Heart left ventricle (tissue), 13 donors: Measurements from ENCODE around the gene EHMT1.

ENCODE experiments used
- CTCF ChIP-seq, 12 donors: fragments of 200-600 bp; sonication (generic) in 4 of 12; IDR thresholded peaks; one replicate each; pipeline versions ENCODE4 v1.5.0 to v1.8.0; 2018 to 2022; ENCODE audit warnings: antibody characterized with exemption in 12 of 12, mild to moderate bottlenecking in 5 of 12
- POLR2A ChIP-seq, 2 donors: fragments of 450-650 bp; IDR thresholded peaks; one replicate each; pipeline ENCODE4 v1.6.1; 2017; ENCODE audit warnings: antibody characterized with exemption in 2 of 2, mild to moderate bottlenecking in 2 of 2, moderate library complexity in 2 of 2
- donor health status: ischemic (EF 13 %, LVEDD 7.1; RV severe dilation, severe dysfunction).
- donor health status: DM: no; HTN: yes; CAD: no.
- donor health status: DM: no; HTN: no; CAD: no.
- donor health status: ischemic (EF 25% LVEDD 6.9; RV normal size, moderate dysfunction).
- donor health status: ischemic (EF 25% LVEDD 5.7; RV mildly dilated, moderate dysfunction).
- donor health status: ischemic (EF 35%, LVEDD 5.7; RV mildly dilated, moderate dysfunction).
- donor health status: nonischemic (EF 11% LVEDD 7.7; RV severe dilation, severe dysfunction).
- donor health status: DM: yes; HTN: yes; CAD: no.
- donor health status: PGD.
- donor health status: ischemic (EF 29% LVEDD 5.4; RV normal size, mild dysfunction).
- donor health status: nonischemic (EF 23%, LVEDD 6.1; RV moderate dilation, normal function).

GRCh38 chr9:137875354-137875753 is 256.5 kb downstream of the EHMT1 start:
- TF ChIP-seq CTCF (IDR thresholded peaks at IDR 0.05), result no peak
- TF ChIP-seq POLR2A (IDR thresholded peaks at IDR 0.05), result no peak
